Measurements from ENCODE around the gene CCDC9B.

DNA sequence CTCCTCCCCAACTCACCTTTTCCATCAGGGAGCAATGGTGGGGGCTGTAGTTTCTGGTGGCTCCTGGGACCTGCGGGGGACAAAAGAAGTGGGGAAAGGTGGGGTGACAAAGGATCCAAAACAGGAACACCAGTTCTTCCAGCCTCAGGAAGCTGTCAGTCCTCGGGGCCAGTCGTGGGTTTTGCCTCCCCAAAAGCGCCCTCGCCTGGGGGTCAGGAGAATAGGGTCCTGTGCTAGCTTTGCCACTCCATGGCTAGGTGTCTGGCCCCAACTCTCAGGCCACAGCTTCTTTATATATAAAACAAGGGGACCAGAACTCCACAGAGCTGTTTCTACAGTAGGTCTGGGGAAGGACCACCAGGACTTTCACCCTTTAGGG lies 4.0 kb downstream of the CCDC9B start:
- TF ChIP-seq CTCF (IDR thresholded peaks at IDR 0.05) = no peak
- no peak for TF ChIP-seq POLR2A (IDR thresholded peaks at IDR 0.05)

Measured in esophagus squamous epithelium (tissue), 4 donors.